Measurements from ENCODE around the gene TARS1. TPM values are rescaled to one million over a fixed set of nuclear protein-coding genes. Genes with fewer than 3 reads are reported as not detected.

TARS1 gene
- polyA plus RNA-seq, 2 of the 4 experiments (the other 2 are of a cell fraction) = 287 to 398 TPM

DNA sequence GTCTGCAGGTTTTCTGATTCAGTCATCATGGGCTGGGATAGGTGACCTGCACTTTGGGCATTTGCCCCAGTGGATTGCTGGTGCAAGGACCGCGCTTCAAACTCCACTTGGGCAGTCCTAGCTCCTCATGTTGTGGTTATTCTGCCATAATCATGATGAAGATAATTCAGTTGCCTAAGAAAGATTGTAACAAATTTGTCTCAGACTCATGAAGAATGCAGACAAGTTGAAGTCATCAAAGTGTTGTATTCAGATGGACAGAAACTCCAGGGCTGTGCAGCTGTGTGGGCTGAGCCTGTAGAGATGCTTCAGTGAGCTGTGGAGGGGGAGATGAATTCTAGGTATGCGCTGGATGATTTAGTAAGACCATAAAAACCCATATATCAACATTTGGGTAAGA, 38.5 kb downstream of the TARS1 start:
- Histone ChIP-seq H3K9me3 (no peaks in the 10 kb centered on the region), H3K4me1 (no peaks in the 10 kb centered on the region), H3K27ac (no peak overlapping the region), H3K4me2 (no peak overlapping the region), H3K4me3 (no peak overlapping the region)
- 98% methylated on average over 3 of the region's 3 CpGs for WGBS (ENCODE audit: missing lambda C conversion rate)
- FAIRE-seq = no peak
- TF ChIP-seq HOXB13 (CRISPR knock-in tag; IDR thresholded peaks at IDR 0.05; ENCODE audit: low read depth) (no peak), CEBPB (IDR thresholded peaks at IDR 0.05) (no peak), RFX5 (IDR thresholded peaks at IDR 0.05) (no peak), FOSB (CRISPR knock-in tag; IDR thresholded peaks at IDR 0.05) (no peak), RNF2 (IDR thresholded peaks at IDR 0.05; ENCODE audit: borderline replicate concordance, low read depth) (no peak), HDAC2 (IDR thresholded peaks at IDR 0.05) (no peak), ZNF302 (CRISPR knock-in tag; IDR thresholded peaks at IDR 0.05) (no peak), KDM1A (IDR thresholded peaks at IDR 0.05; ENCODE audit: low read depth) (no peak), POLR2A (IDR thresholded peaks at IDR 0.05; ENCODE audit: low read length) (no peak), PHF8 (IDR thresholded peaks at IDR 0.05; ENCODE audit: borderline replicate concordance, low read depth) (no peak)
- TF ChIP-seq, protein P1, sequence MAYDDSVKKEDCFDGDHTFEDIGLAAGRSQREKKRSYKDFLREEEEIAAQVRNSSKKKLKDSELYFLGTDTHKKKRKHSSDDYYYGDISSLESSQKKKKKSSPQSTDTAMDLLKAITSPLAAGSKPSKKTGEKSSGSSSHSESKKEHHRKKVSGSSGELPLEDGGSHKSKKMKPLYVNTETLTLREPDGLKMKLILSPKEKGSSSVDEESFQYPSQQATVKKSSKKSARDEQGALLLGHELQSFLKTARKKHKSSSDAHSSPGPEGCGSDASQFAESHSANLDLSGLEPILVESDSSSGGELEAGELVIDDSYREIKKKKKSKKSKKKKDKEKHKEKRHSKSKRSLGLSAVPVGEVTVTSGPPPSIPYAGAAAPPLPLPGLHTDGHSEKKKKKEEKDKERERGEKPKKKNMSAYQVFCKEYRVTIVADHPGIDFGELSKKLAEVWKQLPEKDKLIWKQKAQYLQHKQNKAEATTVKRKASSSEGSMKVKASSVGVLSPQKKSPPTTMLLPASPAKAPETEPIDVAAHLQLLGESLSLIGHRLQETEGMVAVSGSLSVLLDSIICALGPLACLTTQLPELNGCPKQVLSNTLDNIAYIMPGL (CRISPR knock-in tag; IDR thresholded peaks at IDR 0.05; ENCODE audit: borderline replicate concordance) = no peak
- 0 out of 6 replicates have a peak, but pooled peaks of 1 of the 2 experiments have one; percentile 30 for ATAC-seq
- no peak for DNase-seq (ENCODE audit: low read depth in 1 of 2, low spot score in 1 of 2)
- ChIA-PET CTCF (interaction anchor here (1.5 to 3.0 kb wide), 3 partner anchors 9 to 491 kb away, joined by 3 to 8 read pairs (median 8); no protein-coding TSS in a partner anchor), POLR2A (no interaction called here)

- DNase-seq (ENCODE audit: low read depth in 1 of 2, low spot score in 1 of 2) (no peak), ATAC-seq (no peak), FAIRE-seq (no peak)
- ChIA-PET POLR2A (no interaction called here), CTCF (interaction anchor here (0.6 to 3.0 kb wide), 3 partner anchors 8 to 17 kb away, joined by 3 to 8 read pairs (median 4); no protein-coding TSS in a partner anchor)
- Histone ChIP-seq H3K4me2 (no peak overlapping the region), H3K27ac (no peak overlapping the region), H3K9me3 (no peaks in the 10 kb centered on the region), H3K4me3 (no peak overlapping the region), H3K4me1 (no peaks in the 10 kb centered on the region)
- WGBS (ENCODE audit: missing lambda C conversion rate) = no CpG with 5 or more reads among the region's 2 CpGs
- TF ChIP-seq MAZ (IDR thresholded peaks at IDR 0.05; ENCODE audit: borderline replicate concordance, low read depth, low read length) (no peak), HOXB13 (CRISPR knock-in tag; IDR thresholded peaks at IDR 0.05; ENCODE audit: low read depth) (no peak), NPAS2 (CRISPR knock-in tag; IDR thresholded peaks at IDR 0.05; ENCODE audit: borderline replicate concordance) (no peak), RCOR1 (IDR thresholded peaks at IDR 0.05; ENCODE audit: low read depth, low read length) (no peak), MAFK (IDR thresholded peaks at IDR 0.05; ENCODE audit: partially characterized antibody) (no peak), NR3C1 (IDR thresholded peaks at IDR 0.05) (no peak), HEYL (CRISPR knock-in tag; IDR thresholded peaks at IDR 0.05) (no peak), CHD2 (IDR thresholded peaks at IDR 0.05; ENCODE audit: low read length, partially characterized antibody) (no peak), EP300 (IDR thresholded peaks at IDR 0.05) (no peak), EHF (CRISPR knock-in tag; IDR thresholded peaks at IDR 0.05) (no peak), HDAC2 (IDR thresholded peaks at IDR 0.05) (no peak), CHD4 (IDR thresholded peaks at IDR 0.05; ENCODE audit: borderline replicate concordance) (no peak), CBX2 (IDR thresholded peaks at IDR 0.05; ENCODE audit: borderline replicate concordance, low read depth) (no peak), CBX8 (IDR thresholded peaks at IDR 0.05) (no peak), HOXB5 (CRISPR knock-in tag; IDR thresholded peaks at IDR 0.05) (no peak)
- TF ChIP-seq, protein P2, sequence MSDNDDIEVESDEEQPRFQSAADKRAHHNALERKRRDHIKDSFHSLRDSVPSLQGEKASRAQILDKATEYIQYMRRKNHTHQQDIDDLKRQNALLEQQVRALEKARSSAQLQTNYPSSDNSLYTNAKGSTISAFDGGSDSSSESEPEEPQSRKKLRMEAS (IDR thresholded peaks at IDR 0.05) = no peak
- TF ChIP-seq, protein P3, sequence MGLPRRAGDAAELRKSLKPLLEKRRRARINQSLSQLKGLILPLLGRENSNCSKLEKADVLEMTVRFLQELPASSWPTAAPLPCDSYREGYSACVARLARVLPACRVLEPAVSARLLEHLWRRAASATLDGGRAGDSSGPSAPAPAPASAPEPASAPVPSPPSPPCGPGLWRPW (IDR thresholded peaks at IDR 0.05) = no peak
These were observed 40.1 kb downstream of the TARS1 start for GRCh38 chr5:33480876-33481275.

All from A549 (cell line).